NCI-H187 treated with DMSO at 0.1 percent for 48 hours (cell line): ENCODE data around the gene CNOT8.
"Not testable (repeated sequence)": the region's sequence is repeated elsewhere in the genome, so short reads cannot be mapped to it uniquely, and the experiment has no call there.

Source experiments
- DNase-seq: peaks from one replicate; lab custom pipeline; 2025; lab: John Stamatoyannopoulos, UW

Gene CNOT8

GRCh38 chr5:154865466-154866184 is 7.2 kb downstream of the CNOT8 start:
- no peak for DNase-seq

- no peak for DNase-seq
Measured at GRCh38 chr5:154866841-154867240, 8.4 kb downstream of the CNOT8 start.

- no peak for DNase-seq
Measured at GRCh38 chr5:154868702-154869101, 10.3 kb downstream of the CNOT8 start.

- no peak for DNase-seq
Measured at GRCh38 chr5:154871734-154872133, 13.3 kb downstream of the CNOT8 start.

GRCh38 chr5:154873791-154874331 is 15.4 kb downstream of the CNOT8 start:
- DNase-seq = no peak

GRCh38 chr5:154878642-154879335 is 20.4 kb downstream of the CNOT8 start:
- DNase-seq = no peak

- DNase-seq = no peak
Measured at GRCh38 chr5:154881986-154882385, 23.6 kb downstream of the CNOT8 start.

- DNase-seq = no peak
Measured at GRCh38 chr5:154884424-154884823, 26.0 kb downstream of the CNOT8 start.

GRCh38 chr5:154885439-154885838 is 27.0 kb downstream of the CNOT8 start:
- DNase-seq = no peak

- DNase-seq = no peak
Measured at GRCh38 chr5:154892369-154892771, 33.9 kb downstream of the CNOT8 start.

GRCh38 chr5:154893381-154893780 is 35.0 kb downstream of the CNOT8 start:
- DNase-seq = no peak

GRCh38 chr5:154895606-154896561 is 37.5 kb downstream of the CNOT8 start:
- DNase-seq = no peak

- DNase-seq = no peak
Measured at GRCh38 chr5:154896562-154897165, 38.2 kb downstream of the CNOT8 start.

GRCh38 chr5:154898210-154898609 is 39.8 kb downstream of the CNOT8 start:
- DNase-seq = no peak

GRCh38 chr5:154899151-154899816 is 40.9 kb downstream of the CNOT8 start:
- no peak for DNase-seq

GRCh38 chr5:154900066-154900465 is 41.6 kb downstream of the CNOT8 start:
- DNase-seq = no peak

- no peak for DNase-seq
Measured at GRCh38 chr5:154901276-154901675, 42.8 kb downstream of the CNOT8 start.

- DNase-seq = no peak
Measured at GRCh38 chr5:154901913-154902312, 43.5 kb downstream of the CNOT8 start.

- DNase-seq = not testable (repeated sequence)
Measured at GRCh38 chr5:154905601-154906000, 47.2 kb downstream of the CNOT8 start.

- no peak for DNase-seq
Measured at GRCh38 chr5:154916874-154917273, 58.4 kb downstream of the CNOT8 start.

GRCh38 chr5:154917757-154918156 is 59.3 kb downstream of the CNOT8 start:
- no peak for DNase-seq
